Measurements from ENCODE around the gene SLC47A2. TPM values are rescaled to one million over a fixed set of nuclear protein-coding genes. Genes with fewer than 3 reads are reported as not detected.
"Not testable (repeated sequence)": the region's sequence is repeated elsewhere in the genome, so short reads cannot be mapped to it uniquely, and the experiment has no call there.

SLC47A2 gene
- total RNA-seq, 1 donor from 2014 or later: not detected

DNA sequence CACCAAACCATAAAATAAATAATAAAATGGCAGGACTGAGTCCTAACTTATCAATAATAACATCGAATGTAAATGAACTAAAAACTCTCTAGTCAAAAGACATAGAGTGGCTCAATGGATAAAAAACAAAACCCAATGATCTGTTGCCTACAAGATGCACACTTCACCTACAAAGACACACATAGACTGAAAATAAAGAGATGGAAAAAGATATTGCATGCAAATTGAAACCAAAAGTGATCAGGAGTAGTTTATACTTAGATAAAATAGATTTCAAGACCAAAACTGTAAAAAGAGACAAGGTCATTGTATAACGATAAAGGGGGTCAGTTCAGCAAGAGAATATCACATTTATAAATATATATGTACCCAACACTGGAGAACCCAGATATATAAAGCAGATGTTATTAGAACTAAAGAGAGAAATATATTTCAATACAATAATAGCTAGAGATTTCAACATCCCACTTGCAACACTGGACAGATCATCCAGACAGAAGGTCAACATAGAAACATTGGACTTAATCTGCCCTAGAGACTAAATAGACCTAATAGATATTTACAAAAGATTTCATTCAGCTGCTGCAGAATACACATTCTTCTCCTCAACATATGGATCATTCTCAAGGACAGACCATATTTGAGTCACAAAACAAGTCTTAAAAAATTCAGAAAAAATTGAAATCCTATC is 29.8 kb downstream of the SLC47A2 start:
- TF ChIP-seq, protein P1, sequence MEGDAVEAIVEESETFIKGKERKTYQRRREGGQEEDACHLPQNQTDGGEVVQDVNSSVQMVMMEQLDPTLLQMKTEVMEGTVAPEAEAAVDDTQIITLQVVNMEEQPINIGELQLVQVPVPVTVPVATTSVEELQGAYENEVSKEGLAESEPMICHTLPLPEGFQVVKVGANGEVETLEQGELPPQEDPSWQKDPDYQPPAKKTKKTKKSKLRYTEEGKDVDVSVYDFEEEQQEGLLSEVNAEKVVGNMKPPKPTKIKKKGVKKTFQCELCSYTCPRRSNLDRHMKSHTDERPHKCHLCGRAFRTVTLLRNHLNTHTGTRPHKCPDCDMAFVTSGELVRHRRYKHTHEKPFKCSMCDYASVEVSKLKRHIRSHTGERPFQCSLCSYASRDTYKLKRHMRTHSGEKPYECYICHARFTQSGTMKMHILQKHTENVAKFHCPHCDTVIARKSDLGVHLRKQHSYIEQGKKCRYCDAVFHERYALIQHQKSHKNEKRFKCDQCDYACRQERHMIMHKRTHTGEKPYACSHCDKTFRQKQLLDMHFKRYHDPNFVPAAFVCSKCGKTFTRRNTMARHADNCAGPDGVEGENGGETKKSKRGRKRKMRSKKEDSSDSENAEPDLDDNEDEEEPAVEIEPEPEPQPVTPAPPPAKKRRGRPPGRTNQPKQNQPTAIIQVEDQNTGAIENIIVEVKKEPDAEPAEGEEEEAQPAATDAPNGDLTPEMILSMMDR (conservative IDR thresholded peaks at IDR 0.05; ENCODE audit: low read depth, low read length): no peak
- no peak for DNase-seq (ENCODE audit: low read depth)
- no peak overlapping the region for H3K4me3 ChIP-seq (ENCODE audit: low read depth, low read length)

DNA sequence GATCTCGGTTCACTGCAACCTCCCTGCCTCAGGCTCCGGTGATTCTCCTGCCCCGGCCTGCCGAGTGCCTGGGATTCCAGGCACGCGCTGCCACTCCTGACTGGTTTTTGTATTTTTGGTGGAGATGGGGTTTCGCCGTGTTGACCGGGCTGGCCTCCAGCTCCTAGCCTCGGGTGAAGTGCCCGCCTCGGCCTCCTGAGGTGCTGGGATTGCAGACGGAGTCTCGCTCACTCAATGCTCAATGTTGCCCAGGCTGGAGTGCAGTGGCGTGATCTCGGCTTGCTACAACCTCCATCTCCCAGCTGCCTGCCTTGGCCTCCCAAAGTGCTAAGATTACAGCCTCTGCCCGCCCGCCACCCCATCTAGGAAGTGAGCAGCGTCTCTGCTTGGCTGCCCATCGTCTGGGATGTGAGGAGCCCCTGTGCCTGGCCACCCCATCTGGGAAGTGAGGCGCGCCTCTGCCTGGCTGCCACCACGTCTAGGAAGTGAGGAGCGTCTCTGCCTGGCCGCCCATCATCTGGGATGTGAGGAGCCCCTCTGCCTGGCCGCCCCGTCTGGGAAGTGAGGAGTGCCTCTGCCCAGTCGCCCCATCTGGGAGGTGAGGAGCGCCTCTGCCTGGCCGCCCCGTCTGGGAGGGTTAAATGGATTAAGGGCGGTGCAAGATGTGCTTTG is 31.3 kb downstream of the SLC47A2 start:
- H3K4me3 ChIP-seq (ENCODE audit: low read depth, low read length); DNase-seq (ENCODE audit: low read depth): not testable (repeated sequence)

DNA sequence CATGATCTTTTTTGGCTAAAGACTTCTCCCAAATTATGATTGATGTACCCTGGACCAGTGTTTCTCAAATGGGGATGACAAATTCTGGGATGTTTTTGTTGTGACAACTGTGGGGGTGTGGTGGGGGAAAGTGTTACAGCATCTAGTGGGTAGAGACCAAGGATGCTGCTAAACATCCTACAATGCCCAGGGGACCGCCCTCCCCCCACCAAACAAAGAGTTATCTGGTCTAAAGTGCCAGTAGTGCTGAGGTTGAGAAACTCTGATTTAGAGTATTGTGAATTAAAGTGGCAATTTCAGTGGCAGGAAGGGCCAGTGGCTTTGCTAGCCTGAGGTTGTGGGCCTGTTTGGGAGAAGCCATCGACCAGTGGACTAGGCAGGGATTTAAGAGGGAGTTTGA is 33.3 kb downstream of the SLC47A2 start:
- H3K4me3 ChIP-seq (ENCODE audit: low read depth, low read length): no peak overlapping the region
- TF ChIP-seq, protein P1 (conservative IDR thresholded peaks at IDR 0.05; ENCODE audit: low read depth, low read length): no peak
- no peak for DNase-seq (ENCODE audit: low read depth)

DNA sequence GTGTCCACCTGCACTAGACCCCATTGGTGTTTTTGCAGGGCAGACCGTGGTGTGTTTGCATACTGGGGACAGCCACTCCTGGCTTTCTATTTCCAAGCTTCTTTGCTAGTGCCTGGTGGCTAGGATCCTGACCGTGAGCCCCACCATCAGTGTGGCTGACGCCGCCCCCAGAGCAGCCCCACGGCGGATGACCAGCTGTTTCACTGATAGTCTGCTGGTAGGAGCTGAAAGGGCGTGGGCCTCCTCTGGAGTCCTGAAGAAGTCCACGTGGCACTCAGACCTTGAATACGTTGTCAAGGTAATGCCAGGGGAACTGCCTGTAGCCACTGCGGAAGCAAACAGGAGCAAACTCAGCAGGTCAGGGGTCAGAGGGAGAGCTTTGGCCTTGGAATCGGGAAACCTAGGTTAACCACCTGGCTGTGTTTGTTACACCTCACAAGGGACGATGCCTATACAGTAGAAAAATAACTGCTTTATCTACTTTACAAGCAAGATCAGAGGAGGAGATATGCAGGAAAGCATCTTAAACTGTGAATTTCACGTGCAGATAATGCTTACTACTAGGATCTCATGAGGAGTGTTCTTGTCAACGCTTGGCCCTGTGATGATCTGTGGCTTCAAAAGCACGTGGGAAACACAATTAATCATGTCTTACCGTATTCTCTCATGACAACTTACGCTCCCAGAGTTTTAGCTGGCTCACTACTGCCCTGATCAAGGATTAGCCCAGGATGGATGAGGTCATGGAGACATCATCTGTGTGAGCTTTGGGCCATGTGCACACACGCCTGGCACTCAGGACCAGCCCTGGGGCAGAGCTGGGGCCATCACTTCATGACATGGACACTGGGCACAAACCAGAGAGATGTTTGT is 37.6 kb downstream of the SLC47A2 start:
- no peak overlapping the region for H3K4me3 ChIP-seq (ENCODE audit: low read depth, low read length)
- TF ChIP-seq, protein P1 (conservative IDR thresholded peaks at IDR 0.05; ENCODE audit: low read depth, low read length): no peak
- no peak for DNase-seq (ENCODE audit: low read depth)

DNA sequence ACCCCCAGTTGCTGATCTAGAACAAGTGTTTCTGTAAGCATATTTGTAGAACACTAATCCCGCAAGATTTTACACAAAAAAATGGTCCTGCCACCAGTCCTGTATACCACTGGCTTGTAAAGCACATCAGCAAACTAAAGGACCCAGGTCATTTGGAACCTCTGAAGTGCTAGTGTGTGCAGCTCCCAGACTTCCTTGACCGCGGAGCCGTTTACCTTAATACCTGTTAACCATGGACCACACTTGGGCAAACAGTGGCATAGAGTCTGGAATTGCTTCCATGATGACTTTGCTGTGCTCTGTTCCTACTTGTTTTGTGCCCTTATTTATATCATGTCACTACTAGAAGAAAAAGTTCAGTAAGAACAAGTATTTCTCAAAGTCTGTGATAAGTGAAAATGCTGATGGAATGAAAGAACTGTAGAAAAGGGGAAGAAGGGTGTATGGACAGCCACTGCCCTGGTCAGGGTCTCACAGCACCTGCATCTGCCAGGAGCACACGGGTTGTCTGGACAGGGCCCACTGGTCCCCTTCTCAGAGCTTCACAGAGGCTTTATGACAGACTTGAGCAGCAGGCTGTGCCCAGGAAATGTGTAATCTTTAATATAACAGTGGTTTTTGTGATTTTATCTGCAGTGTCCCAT is 38.5 kb downstream of the SLC47A2 start:
- no peak for DNase-seq (ENCODE audit: low read depth)
- TF ChIP-seq, protein P1 (conservative IDR thresholded peaks at IDR 0.05; ENCODE audit: low read depth, low read length): no peak

DNA sequence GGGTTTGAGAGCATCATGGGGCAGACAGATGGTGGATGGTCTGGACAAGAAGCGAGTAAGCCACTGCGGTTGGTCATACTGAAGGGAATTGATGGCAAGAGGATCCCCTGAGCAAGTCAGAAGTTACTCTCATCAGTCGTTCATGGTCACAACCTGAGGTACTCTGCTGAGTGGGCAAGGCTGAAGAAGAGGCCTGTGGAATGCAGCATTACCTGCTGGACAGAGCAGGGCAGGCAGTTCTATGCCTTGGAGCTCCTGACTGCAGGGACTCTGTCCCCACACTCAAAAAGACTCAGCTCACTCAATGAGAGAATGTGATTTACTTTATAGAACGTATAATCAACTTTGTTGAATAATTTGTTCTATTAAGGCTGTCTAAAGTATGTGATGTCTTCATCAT is 39.5 kb downstream of the SLC47A2 start:
- no peak for DNase-seq (ENCODE audit: low read depth)
- H3K4me3 ChIP-seq (ENCODE audit: low read depth, low read length): no peak overlapping the region
- TF ChIP-seq, protein P1 (conservative IDR thresholded peaks at IDR 0.05; ENCODE audit: low read depth, low read length): no peak

More for the DNA sequence above, 38.5 kb downstream of the SLC47A2 start:
- no peak overlapping the region for H3K4me3 ChIP-seq (ENCODE audit: low read depth, low read length)

DNA sequence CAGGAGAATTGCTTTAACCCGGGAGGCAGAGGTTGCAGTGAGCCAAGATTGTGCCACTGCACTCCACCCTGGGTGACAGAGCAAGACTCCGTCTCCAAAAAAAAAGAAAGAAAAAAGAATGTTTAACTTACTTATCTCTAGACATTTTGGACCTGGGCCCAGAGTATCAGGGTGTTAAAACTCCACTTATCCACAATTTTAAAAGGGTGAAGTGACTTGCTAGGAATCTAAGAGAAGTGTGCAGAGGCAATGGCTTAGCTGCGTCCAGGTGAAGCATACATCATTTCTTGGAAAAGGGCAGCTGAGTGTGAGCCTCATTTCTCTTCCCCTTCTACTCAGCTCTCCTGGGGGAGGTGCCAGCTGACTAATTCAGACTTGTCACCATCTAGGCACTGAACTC is 42.8 kb downstream of the SLC47A2 start:
- TF ChIP-seq, protein P1 (conservative IDR thresholded peaks at IDR 0.05; ENCODE audit: low read depth, low read length): no peak
- DNase-seq (ENCODE audit: low read depth): no peak

More for the DNA sequence above, 42.8 kb downstream of the SLC47A2 start:
- H3K4me3 ChIP-seq (ENCODE audit: low read depth, low read length): no peak overlapping the region

All from epithelial cell of proximal tubule (primary cell).